Measurements from ENCODE around the gene SLC25A51.

The SLC25A51 gene

GRCh38 chr9:37941253-37941652 lies 37.3 kb upstream of the SLC25A51 start:
- Histone ChIP-seq H3K4me1 (ENCODE audit: insufficient read depth, low read length, poor library complexity, severe bottlenecking) (no peaks in the 10 kb centered on the region), H3K9ac (ENCODE audit: low read depth, low read length, poor library complexity, severe bottlenecking) (no peak overlapping the region), H3K9me2 (replicated peaks; ENCODE audit: low read depth, low read length) (no peaks in the 10 kb centered on the region), H4K20me1 (ENCODE audit: insufficient read depth, low read length, poor library complexity, severe bottlenecking) (no peaks in the 10 kb centered on the region), H3K36me3 (ENCODE audit: insufficient read depth, low read length) (no peaks in the 10 kb centered on the region), H2AFZ (ENCODE audit: low read length) (no peak overlapping the region), H3F3A (ENCODE audit: low read depth) (no peaks in the 10 kb centered on the region), H3K9me3 (ENCODE audit: insufficient read depth, low read depth, low read length) (no peaks in the 10 kb centered on the region), H3K79me2 (ENCODE audit: insufficient read depth, low read length) (no peaks in the 10 kb centered on the region), H3K27me3 (ENCODE audit: insufficient read depth, low read length, poor library complexity, severe bottlenecking) (no peaks in the 10 kb centered on the region), H3K4me2 (ENCODE audit: low read depth, low read length, poor library complexity, severe bottlenecking) (no peak overlapping the region), H3K4me3 (ENCODE audit: low read length, poor library complexity, severe bottlenecking) (no peak overlapping the region)
- TF ChIP-seq, protein P1, sequence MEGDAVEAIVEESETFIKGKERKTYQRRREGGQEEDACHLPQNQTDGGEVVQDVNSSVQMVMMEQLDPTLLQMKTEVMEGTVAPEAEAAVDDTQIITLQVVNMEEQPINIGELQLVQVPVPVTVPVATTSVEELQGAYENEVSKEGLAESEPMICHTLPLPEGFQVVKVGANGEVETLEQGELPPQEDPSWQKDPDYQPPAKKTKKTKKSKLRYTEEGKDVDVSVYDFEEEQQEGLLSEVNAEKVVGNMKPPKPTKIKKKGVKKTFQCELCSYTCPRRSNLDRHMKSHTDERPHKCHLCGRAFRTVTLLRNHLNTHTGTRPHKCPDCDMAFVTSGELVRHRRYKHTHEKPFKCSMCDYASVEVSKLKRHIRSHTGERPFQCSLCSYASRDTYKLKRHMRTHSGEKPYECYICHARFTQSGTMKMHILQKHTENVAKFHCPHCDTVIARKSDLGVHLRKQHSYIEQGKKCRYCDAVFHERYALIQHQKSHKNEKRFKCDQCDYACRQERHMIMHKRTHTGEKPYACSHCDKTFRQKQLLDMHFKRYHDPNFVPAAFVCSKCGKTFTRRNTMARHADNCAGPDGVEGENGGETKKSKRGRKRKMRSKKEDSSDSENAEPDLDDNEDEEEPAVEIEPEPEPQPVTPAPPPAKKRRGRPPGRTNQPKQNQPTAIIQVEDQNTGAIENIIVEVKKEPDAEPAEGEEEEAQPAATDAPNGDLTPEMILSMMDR (conservative IDR thresholded peaks at IDR 0.05; ENCODE audit: low read length), result peak; percentile 15; the same call in 1 of the 2 replicates
- no peak for TF ChIP-seq EZH2phosphoT487 (IDR thresholded peaks at IDR 0.05; ENCODE audit: borderline replicate concordance)

- Histone ChIP-seq H3K79me2 (ENCODE audit: insufficient read depth, low read length) (no peaks in the 10 kb centered on the region), H3K4me2 (ENCODE audit: low read depth, low read length, poor library complexity, severe bottlenecking) (no peak overlapping the region), H3F3A (ENCODE audit: low read depth) (no peaks in the 10 kb centered on the region)
Observed at GRCh38 chr9:37939575-37940095, 35.7 kb upstream of the SLC25A51 start.

DNA sequence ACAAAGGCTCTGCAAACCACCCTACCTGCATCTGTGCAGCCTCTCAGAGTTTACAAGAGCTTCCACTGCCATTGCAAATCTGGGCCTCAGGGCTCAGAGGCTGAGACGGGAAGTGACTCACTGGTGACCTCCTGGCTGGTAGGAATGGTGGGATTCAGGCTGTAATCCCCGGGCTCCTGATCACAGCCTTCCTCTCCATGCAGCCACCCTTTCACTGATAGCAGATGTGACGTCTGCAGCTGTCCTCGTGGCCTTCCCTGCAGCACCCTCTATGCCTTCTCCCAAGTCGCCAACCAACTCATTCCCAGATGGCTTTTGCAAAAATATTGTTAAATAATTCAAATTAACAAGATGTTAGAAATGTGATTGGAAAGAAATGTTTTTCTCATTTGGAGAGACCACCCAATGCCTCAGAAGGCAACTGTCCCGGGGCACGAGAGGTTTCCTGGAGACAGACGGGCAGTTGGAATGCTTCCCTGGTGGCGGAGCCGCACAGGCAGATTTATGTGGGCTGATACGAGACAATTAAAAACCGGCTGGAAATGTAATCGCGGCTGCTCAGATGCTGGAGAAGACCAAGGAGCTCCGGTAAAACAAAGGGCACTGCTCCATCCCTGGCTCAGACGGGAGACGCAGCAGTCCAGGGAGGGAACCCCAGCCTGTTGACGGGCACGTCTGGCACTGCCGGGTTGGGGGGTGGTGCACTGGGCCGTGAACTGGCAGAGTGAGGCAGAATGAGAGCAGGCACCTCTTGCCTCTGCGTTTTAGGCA lies 34.4 kb upstream of the SLC25A51 start:
- Histone ChIP-seq H3K36me3 (ENCODE audit: insufficient read depth, low read length) (no peaks in the 10 kb centered on the region), H3K9me2 (replicated peaks; ENCODE audit: low read depth, low read length) (no peaks in the 10 kb centered on the region), H3K27me3 (ENCODE audit: insufficient read depth, low read length, poor library complexity, severe bottlenecking) (no peaks in the 10 kb centered on the region), H3K4me2 (ENCODE audit: low read depth, low read length, poor library complexity, severe bottlenecking) (no peak overlapping the region), H3K9me3 (ENCODE audit: insufficient read depth, low read depth, low read length) (no peaks in the 10 kb centered on the region), H4K20me1 (ENCODE audit: insufficient read depth, low read length, poor library complexity, severe bottlenecking) (no peaks in the 10 kb centered on the region), H2AFZ (ENCODE audit: low read length) (no peak overlapping the region), H3K9ac (ENCODE audit: low read depth, low read length, poor library complexity, severe bottlenecking) (no peak overlapping the region), H3F3A (ENCODE audit: low read depth) (no peaks in the 10 kb centered on the region), H3K79me2 (ENCODE audit: insufficient read depth, low read length) (no peaks in the 10 kb centered on the region), H3K4me1 (ENCODE audit: insufficient read depth, low read length, poor library complexity, severe bottlenecking) (no peaks in the 10 kb centered on the region), H3K4me3 (ENCODE audit: low read length, poor library complexity, severe bottlenecking) (no peak overlapping the region)
- TF ChIP-seq, protein P1 (conservative IDR thresholded peaks at IDR 0.05; ENCODE audit: low read length), result no peak
- TF ChIP-seq EZH2phosphoT487 (IDR thresholded peaks at IDR 0.05; ENCODE audit: borderline replicate concordance), result no peak

More at GRCh38 chr9:37939575-37940095, 35.7 kb upstream of the SLC25A51 start:
- H4K20me1 ChIP-seq (ENCODE audit: insufficient read depth, low read length, poor library complexity, severe bottlenecking), result no peaks in the 10 kb centered on the region
- no peak overlapping the region for H3K4me3 ChIP-seq (ENCODE audit: low read length, poor library complexity, severe bottlenecking)
- no peak overlapping the region for H3K9ac ChIP-seq (ENCODE audit: low read depth, low read length, poor library complexity, severe bottlenecking)
- H3K4me1 ChIP-seq (ENCODE audit: insufficient read depth, low read length, poor library complexity, severe bottlenecking), result no peaks in the 10 kb centered on the region
- H3K9me2 ChIP-seq (replicated peaks; ENCODE audit: low read depth, low read length), result no peaks in the 10 kb centered on the region
- H3K9me3 ChIP-seq (ENCODE audit: insufficient read depth, low read depth, low read length), result no peaks in the 10 kb centered on the region
- no peaks in the 10 kb centered on the region for H3K36me3 ChIP-seq (ENCODE audit: insufficient read depth, low read length)
- H2AFZ ChIP-seq (ENCODE audit: low read length), result no peak overlapping the region
- no peak for TF ChIP-seq EZH2phosphoT487 (IDR thresholded peaks at IDR 0.05; ENCODE audit: borderline replicate concordance)
- TF ChIP-seq, protein P1 (conservative IDR thresholded peaks at IDR 0.05; ENCODE audit: low read length), result no peak
- no peaks in the 10 kb centered on the region for H3K27me3 ChIP-seq (ENCODE audit: insufficient read depth, low read length, poor library complexity, severe bottlenecking)

Measured in Loucy (cell line).